Activated CD8-positive, alpha-beta memory T cell treated with anti-CD3 and anti-CD28 coated beads for 24 hours (primary cell): ENCODE measurements around the gene GJB3.

Experiments used
- DNase-seq: peaks from one replicate; pipeline ENCODE4 v3.0.0-alpha.2; 2020

GJB3 gene

GRCh38 chr1:34827341-34827941 lies 46.4 kb downstream of the GJB3 start:
- DNase-seq = no peak

- DNase-seq = no peak
Observed at GRCh38 chr1:34828611-34829010, 47.6 kb downstream of the GJB3 start.

DNA sequence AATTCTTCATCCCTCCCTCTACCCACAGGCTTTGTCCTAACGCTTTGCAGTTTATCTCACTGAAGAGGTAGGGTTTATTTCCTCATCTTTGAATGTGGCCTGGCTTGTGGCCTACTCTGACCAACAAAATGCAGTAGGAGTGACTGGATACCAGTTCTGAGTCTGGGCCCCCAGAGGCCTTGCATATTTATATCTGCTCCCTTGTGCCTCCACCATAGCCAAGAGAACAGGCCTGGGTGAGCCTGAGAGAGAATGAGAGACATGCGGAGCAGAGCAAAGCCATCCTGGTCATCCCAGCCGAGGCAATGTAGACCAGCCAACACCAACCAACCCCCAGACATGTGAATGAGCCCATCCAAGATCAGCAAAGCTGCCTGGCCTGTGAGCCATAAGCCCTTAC lies 48.2 kb downstream of the GJB3 start:
- no peak for DNase-seq

- DNase-seq = peak; percentile 42
Observed at GRCh38 chr1:34831721-34832246, 50.8 kb downstream of the GJB3 start.

- DNase-seq = no peak
Observed at GRCh38 chr1:34833711-34834110, 52.7 kb downstream of the GJB3 start.
